Left colon (tissue), 2 donors: ENCODE measurements around the gene ICA1. TPM values are rescaled to one million over a fixed set of nuclear protein-coding genes. Genes with fewer than 3 reads are reported as not detected.
"Not testable (repeated sequence)": the region's sequence is repeated elsewhere in the genome, so short reads cannot be mapped to it uniquely, and the experiment has no call there.

ENCODE experiments used
- ATAC-seq: fragments of 200-7000 bp; cut with Tn5 transposase; one replicate; pipeline ENCODE4 v1.9.1; 2020; ENCODE audit warnings: mild to moderate bottlenecking, moderate library complexity
- DNase-seq, 2 donors: peaks; one replicate each; pipeline ENCODE4 v3.0.0-alpha.2; 2020
- intact Hi-C, 2 donors: fragments of 100-400 bp; cut with DNase I in 1 of 2; cut with micrococcal nuclease in 1 of 2; formaldehyde crosslinking; loops; one replicate each; pipeline versions ENCODE4 v1.11.2 to v1.14.0; 2022; cut with DNase I, micrococcal nuclease
- total RNA-seq, 2 donors: library from RNA; stranded (reverse); fragmentation: NEBNext Ultra II Directional; extraction: Animal tissue kit (Norgen Biotek cat#: 25700); gene quantifications; one replicate each; pipeline ENCODE4 v1.2.1, GENCODE V29; 2021
- donor health status: DM: no; HTN: no; CAD: no.
- donor health status: DM: yes; HTN: yes; CAD: no.

Gene ICA1
- total RNA-seq, 2 donors from 2014 or later = 34.2 to 66.1 TPM

DNA sequence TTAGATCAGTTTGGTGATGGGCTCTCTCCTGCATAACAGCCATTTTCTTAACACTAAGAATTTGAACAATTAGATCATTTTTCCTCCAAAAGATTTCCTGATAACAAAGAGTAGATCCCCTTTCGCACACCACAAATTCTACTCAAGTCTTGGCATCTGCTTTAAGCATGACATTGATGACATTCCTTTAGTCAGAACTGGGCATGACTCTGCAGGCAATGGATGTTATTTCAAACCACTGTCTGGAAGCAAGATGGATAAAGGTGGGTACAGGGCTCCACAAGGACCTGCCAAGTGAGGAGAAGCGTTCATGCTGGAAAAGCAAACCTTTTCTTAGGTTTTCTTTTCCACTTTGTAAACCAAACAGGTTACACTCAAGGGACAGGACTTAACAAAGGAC, 169.8 kb downstream of the ICA1 start:
- DNase-seq = no peak
- intact Hi-C loops = no loop called here
- ATAC-seq = no peak

DNA sequence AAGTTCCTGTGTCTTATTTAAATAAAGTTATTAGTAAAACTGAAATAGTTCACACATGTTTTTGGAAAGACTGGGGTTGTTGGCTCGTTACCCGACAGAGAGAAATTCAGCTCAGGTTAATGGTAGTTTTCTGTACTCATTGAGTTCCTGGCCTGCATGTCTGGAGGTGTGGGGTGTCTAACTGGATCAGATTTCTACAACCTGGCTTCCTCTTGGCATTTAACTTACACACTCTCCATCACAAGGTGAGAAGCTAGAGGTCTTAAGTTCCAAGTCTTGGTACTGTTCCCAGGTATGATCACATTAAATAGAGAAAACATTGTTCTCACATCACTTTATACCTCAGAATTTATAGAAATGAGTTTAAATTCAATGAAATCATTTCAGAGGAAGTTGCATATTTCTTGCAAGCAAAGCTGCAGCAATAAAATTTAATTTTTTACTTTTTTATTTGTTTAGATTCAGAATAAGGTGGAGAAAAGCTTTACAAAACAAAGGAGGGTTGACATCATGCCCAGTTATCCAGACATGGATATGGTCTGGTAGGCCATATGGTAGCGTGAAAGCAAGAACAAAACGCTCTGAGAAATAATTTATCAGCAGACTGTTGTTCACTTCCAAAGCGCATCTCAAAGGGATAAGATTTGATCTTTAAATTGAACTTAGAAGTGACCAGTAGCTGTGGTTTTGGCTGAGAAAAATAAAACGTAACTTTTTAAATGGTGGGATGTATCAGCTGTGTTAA, 172.8 kb downstream of the ICA1 start:
- DNase-seq (no peak), ATAC-seq (no peak)
- intact Hi-C loops = no loop called here

DNA sequence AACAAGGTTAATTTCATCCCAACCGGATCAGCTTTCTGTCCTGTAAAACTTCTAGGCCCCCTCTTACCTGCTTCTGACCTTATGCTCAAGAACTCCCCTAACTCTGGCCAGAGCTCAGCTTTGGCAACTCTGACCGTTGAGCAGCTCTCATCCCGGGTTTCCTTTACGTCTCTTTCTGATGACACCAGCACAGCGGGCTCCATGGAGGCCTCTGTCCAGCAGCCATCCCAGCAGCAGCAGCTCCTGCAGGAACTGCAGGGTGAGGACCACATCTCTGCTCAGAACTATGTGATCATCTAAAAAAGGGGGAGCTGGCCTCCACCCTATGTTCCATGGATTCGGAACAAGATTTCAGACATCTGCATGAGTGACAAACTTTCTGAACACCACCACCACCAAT, 175.7 kb downstream of the ICA1 start:
- DNase-seq = no peak
- intact Hi-C loops = no loop called here
- ATAC-seq = no peak

DNA sequence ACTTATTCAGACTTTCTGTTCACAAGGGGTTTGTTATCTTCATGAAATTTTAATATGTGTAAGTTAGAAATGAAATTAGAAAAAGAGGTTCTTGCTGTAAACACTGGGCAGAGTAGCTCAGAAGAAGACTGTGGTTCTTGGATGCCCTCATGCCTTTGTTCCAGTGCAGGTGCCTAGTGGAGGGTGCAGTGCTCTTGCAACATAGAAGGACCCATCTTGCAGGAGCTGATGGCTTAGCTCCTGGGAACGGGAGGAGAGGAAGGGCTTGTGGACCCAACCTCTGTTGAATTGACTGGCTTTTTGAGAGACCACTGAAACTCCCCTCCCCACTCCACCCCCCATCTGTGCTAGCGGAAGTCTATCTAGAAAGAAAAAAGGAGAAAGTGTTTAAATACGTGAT, 176.5 kb downstream of the ICA1 start:
- intact Hi-C loops = no loop called here

DNA sequence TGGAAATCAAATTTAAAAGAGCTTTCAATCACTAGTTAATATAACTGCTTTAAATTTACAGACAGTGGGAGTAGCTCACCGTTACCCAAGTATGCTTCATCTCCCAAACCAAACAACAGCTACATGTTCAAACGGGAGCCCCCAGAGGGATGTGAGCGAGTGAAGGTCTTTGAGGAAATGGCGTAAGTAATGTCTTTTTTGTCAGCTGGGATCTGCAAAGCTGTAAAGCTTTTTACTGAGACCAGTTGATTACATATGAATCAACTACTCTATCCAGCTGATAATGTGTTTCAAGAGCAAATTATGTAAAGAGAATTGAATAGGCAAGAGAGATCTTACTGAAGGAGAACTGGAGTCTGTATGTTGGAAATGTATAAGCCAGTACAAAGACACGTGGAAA, 177.1 kb downstream of the ICA1 start:
- no peak for ATAC-seq
- intact Hi-C loops = no loop called here

More for the DNA sequence above, 176.5 kb downstream of the ICA1 start:
- ATAC-seq (no peak), DNase-seq (no peak)

DNA sequence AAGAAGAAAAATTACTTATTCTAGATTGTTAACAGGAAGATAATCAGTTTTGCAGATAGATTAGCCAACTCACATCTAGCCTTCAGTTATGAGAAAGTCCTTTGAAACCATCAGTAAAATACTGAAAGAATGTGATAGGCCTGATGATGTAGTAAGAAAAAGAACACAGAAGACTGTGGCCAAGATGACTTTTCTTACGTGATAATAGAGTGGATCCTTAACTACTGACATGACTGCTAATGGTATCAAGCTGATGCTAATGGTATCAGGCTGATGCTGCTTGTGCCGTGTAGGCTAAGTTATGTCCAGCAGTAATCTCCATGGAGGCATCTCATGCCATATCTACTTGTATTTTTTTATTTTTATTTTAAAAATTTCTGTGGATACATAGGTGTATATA, 179.2 kb downstream of the ICA1 start:
- DNase-seq (no peak), ATAC-seq (no peak)
- intact Hi-C loops = no loop called here

More for the DNA sequence above, 177.1 kb downstream of the ICA1 start:
- DNase-seq = no peak

DNA sequence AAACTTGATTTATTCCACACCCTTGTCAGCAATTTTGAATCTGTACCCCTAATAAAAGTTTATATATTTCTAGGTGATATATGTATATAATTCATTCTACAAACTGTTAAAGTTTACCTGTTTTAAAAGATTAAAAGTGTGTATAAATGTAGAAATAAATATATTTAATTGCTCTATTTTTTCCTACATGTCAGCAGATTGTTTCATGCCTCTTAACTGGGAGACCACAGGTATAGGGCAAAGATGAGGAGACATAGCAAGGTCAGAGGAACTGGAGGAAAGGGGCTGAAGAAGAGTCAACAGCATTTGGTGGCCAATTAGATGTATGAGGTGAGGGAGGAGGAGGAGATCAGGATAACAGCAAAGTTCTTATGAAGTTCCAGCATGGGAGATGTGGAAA, 183.5 kb downstream of the ICA1 start:
- ATAC-seq (no peak), DNase-seq (no peak)
- intact Hi-C loops = no loop called here

DNA sequence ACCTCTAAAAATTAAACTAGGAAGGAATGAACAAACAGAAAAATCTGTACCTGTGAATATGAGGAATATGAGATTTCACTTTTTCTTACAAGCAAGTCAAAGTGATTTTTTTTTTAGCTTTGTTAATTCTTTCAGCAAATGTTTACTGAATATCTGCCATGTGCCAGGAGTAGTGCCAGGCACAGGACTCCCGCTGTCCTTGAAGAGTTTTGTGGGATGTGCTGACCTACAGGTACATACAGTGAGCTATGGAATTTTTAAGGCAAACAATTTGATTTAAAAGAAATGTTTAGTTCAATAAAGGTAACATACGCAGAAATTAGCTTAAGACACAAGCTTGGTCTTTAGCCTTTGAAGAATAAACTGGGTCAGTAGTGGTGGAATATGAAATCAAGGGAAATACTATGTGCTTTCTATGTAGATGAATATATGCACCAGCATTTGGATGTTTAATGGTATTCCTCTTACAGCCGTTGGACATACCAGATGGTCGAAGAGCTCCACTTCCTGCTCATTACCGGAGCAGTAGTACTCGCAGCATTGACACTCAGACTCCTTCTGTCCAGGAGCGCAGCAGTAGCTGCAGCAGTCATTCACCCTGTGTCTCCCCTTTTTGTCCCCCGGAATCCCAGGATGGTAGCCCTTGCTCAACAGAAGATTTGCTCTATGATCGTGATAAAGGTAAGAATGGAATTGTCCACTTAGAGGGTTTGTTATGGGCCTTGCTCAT, 191.4 kb downstream of the ICA1 start:
- no peak for DNase-seq
- ATAC-seq = no peak
- intact Hi-C loops = no loop called here

DNA sequence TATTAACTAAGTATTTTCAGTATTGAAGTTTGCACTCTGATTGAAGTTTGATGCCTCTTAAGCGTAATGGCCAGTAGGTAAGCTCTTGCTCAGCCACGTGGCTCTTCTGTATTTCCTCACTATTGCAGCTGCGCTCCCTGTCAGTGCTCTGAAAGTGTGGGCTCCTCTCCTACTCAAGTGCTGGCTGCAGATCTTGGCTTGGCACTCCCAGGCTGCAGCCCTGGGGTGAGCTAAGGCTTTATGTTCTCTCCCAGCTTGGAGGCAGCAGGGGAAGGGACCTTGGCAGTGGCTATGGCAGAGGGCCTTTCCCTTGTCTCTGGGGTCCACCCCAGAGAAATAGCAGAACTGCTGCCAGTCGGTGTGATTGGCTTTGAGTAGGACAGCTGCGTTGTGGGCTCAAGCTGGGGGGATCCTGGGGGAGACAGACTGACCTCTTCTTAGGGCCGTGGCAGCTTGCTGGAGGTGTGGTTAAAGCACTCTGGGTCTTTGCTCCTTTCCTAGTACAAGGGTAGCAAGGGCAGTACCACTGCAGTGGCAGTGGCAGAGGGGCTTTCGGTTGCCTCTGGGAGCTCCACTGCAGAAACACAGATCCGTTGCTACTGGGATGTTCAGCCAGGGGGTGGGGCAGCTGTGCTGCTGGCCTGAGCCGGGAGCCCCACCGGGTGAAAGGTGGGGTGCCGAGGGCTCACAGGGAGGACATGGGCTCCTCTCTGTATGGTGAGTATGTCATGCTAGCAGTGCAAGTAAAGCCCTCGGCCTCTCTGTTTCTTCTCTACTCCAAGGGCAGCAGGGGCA, 192.9 kb downstream of the ICA1 start:
- intact Hi-C loops = no loop called here
- DNase-seq (no peak), ATAC-seq (no peak)

DNA sequence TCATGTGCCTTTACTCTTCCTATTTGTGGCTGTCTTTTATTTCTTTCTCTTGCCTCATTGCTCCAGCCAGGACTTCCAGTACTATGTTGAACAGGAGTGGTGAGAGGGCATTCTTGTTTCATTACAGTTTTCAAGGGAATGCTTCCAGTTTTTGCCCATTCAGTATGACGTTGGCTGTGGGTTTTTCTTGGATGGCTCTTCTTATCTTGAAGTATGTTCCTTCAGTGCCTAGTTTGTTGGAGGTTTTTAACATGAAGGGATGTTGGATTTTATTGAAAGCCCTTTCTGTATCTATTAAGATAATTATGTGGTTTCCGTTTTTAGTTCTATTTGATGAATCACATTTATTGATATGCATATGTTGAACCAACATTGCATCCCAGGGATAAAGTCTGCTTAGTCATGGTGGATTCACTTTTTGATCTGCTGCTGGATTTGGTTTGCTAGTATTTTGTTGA, 196.6 kb downstream of the ICA1 start:
- ATAC-seq (no peak), DNase-seq (no peak)
- intact Hi-C loops = no loop called here

DNA sequence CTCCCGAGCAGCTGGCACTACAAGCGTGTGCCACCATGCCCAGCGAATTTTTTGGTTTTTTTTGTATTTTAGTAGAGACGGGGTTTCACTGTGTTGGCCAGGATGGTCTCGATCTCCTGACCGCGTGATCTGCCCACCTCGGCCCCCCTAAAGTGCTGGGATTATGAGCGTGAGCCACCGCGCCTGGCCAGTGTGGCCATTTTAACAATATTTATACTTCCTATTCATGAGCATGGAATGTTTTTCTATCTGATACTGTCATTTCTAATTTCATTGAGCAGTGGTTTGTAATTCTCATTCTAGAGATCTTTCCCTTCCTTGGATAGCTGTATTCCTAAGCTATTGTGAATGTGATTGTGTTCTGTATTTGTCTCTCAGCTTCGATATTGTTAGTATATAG, 197.1 kb downstream of the ICA1 start:
- ATAC-seq = no peak
- intact Hi-C loops = no loop called here
- DNase-seq = no peak

DNA sequence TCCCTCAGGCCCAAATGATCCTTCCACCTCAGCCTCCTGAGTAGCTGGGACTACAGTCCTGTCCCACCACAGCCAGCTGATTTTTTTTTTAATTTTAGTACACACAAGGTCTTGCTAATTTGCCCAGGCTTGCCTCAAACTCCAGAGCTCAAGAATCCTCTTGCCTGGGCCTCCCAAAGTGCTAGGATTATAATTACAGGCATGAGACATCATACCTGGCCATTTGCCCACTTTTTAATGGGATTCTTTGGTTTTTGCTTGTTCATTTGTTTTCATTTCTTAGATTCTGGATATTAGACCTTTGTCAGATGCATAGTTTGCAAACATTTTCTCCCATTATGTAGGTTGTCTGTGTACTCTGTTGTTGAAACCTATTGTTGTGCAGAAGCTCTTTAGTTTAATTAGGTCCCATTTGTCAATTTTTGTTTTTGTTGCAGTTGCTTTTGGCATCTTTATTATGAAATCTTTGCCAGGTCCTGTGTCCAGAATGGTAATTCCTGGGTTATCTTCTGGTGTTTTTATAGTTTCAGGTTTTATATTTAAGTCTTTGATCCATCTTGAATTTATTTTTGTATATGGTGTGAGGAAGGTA, 198.2 kb downstream of the ICA1 start:
- DNase-seq = no peak
- intact Hi-C loops = no loop called here
- ATAC-seq = no peak

DNA sequence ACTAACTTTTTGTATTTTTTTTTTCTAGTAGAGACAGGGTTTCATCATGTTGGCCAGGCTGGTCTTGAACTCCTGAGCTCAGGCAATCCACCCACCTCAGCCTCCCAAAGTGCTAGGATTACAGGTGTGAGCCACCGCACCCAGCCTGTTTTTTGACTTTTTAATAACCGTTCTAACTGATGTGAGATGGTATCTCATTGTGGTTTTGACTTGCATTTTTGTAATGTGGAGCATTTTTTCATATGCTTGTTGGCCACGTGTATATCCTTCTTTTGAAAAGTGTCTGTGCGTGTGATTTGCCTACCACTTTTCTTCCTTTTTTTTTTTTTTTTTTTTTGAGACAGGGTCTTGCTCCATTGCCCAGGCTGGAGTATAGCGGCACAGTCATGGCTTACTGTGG, 198.7 kb downstream of the ICA1 start:
- ATAC-seq, intact Hi-C loops, DNase-seq: not testable (repeated sequence)

Other genes with a start within 250 kb of the ICA1 start
- gene NXPH1, start 171.4 kb upstream of the ICA1 start, total RNA-seq = not detected